HG03025 (cell line): ENCODE data around the gene OR1M1.

ENCODE experiments used
- ATAC-seq: cut with Tn5 transposase; IDR thresholded peaks from one replicate; pipeline ENCODE4 v1.9.1; 2021; ENCODE audit warnings: mild to moderate bottlenecking, moderate library complexity; ENCODE audit not compliant: unreplicated experiment, low FRiP score

OR1M1 gene

GRCh38 chr19:9073806-9074205 is 13.1 kb upstream of the OR1M1 start:
- ATAC-seq = no peak

- no peak for ATAC-seq
Measured at GRCh38 chr19:9075064-9075949, 11.6 kb upstream of the OR1M1 start.

GRCh38 chr19:9076901-9077300 is 10.0 kb upstream of the OR1M1 start:
- no peak for ATAC-seq

GRCh38 chr19:9078651-9079050 is 8.2 kb upstream of the OR1M1 start:
- no peak for ATAC-seq

GRCh38 chr19:9107375-9107774 is 20.5 kb downstream of the OR1M1 start, which contains the start of gene OR7G2:
OR7G2 (minus strand) TSS chr19:9107475; CDS start chr19:9103243, 4,232 bp downstream.
- ATAC-seq = no peak

- ATAC-seq = no peak
Measured at GRCh38 chr19:9109959-9110358, 23.1 kb downstream of the OR1M1 start.

GRCh38 chr19:9115307-9115813 is 28.5 kb downstream of the OR1M1 start, which contains the start of gene OR7G1:
OR7G1 (minus strand) TSS chr19:9115763; CDS start chr19:9115763, 0 bp downstream.
- no peak for ATAC-seq

GRCh38 chr19:9116547-9116946 is 29.7 kb downstream of the OR1M1 start:
- no peak for ATAC-seq

- ATAC-seq = no peak
Measured at GRCh38 chr19:9126900-9127405, 40.1 kb downstream of the OR1M1 start, which contains the start of gene OR7G3. OR7G3 (minus strand) TSS chr19:9126950; CDS start chr19:9126950, 0 bp downstream.

GRCh38 chr19:9128171-9128570 is 41.3 kb downstream of the OR1M1 start:
- ATAC-seq = no peak

- no peak for ATAC-seq
Measured at GRCh38 chr19:9130965-9131364, 44.1 kb downstream of the OR1M1 start.

- no peak for ATAC-seq
Measured at GRCh38 chr19:9132422-9132821, 45.6 kb downstream of the OR1M1 start.

GRCh38 chr19:9139609-9140158 is 52.8 kb downstream of the OR1M1 start:
- no peak for ATAC-seq

- ATAC-seq = peak; percentile 80
Measured at GRCh38 chr19:9140159-9140874, 53.5 kb downstream of the OR1M1 start, which contains the start of gene ZNF317. ZNF317 (plus strand) TSS chr19:9140397; CDS start chr19:9156017, 15,620 bp downstream.

GRCh38 chr19:9144920-9145319 is 58.1 kb downstream of the OR1M1 start:
- no peak for ATAC-seq
